ENCODE data around the gene CMSS1.

The CMSS1 gene

GRCh38 chr3:100097919-100098783, 280.5 kb downstream of the CMSS1 start:
- no peak for DNase-seq

- DNase-seq, result no peak
Observed at GRCh38 chr3:100098784-100099070, 281.1 kb downstream of the CMSS1 start.

GRCh38 chr3:100099621-100100020, 282.0 kb downstream of the CMSS1 start:
- DNase-seq, result no peak

- no peak for DNase-seq
Observed at GRCh38 chr3:100100425-100100824, 282.8 kb downstream of the CMSS1 start.

GRCh38 chr3:100102757-100103156, 285.1 kb downstream of the CMSS1 start:
- no peak for DNase-seq

GRCh38 chr3:100103558-100104441, 286.1 kb downstream of the CMSS1 start:
- no peak for DNase-seq

- no peak for DNase-seq
Observed at GRCh38 chr3:100104442-100104798, 286.8 kb downstream of the CMSS1 start.

- DNase-seq, result no peak
Observed at GRCh38 chr3:100104817-100105413, 287.3 kb downstream of the CMSS1 start.

- no peak for DNase-seq
Observed at GRCh38 chr3:100105501-100105900, 287.8 kb downstream of the CMSS1 start.

GRCh38 chr3:100106094-100106493, 288.4 kb downstream of the CMSS1 start:
- no peak for DNase-seq

GRCh38 chr3:100106531-100107141, 289.0 kb downstream of the CMSS1 start:
- DNase-seq, result no peak

- no peak for DNase-seq
Observed at GRCh38 chr3:100107221-100107814, 289.7 kb downstream of the CMSS1 start.

- no peak for DNase-seq
Observed at GRCh38 chr3:100108464-100109079, 290.9 kb downstream of the CMSS1 start.

GRCh38 chr3:100110162-100110561, 292.5 kb downstream of the CMSS1 start:
- DNase-seq, result no peak

- no peak for DNase-seq
Observed at GRCh38 chr3:100111728-100112127, 294.1 kb downstream of the CMSS1 start.

GRCh38 chr3:100113723-100114412, 296.2 kb downstream of the CMSS1 start:
- DNase-seq, result no peak

- DNase-seq, result no peak
Observed at GRCh38 chr3:100114413-100115030, 296.9 kb downstream of the CMSS1 start, which contains the start of gene FILIP1L. Gene FILIP1L (minus strand): TSS chr3:100114501.

GRCh38 chr3:100117093-100117492, 299.4 kb downstream of the CMSS1 start:
- no peak for DNase-seq

- no peak for DNase-seq
Observed at GRCh38 chr3:100120012-100120411, 302.4 kb downstream of the CMSS1 start.

GRCh38 chr3:100120693-100121092, 303.0 kb downstream of the CMSS1 start:
- no peak for DNase-seq

- DNase-seq, result no peak
Observed at GRCh38 chr3:100122321-100122720, 304.7 kb downstream of the CMSS1 start.

All from activated CD8-positive, alpha-beta memory T cell treated with anti-CD3 and anti-CD28 coated beads, Interleukin-2, amount 50 U/mL, for 48 hours (primary cell).